GM19463 (cell line): ENCODE measurements around the gene RHBDL1.

Experiments used
- ATAC-seq: cut with Tn5 transposase; IDR thresholded peaks from one replicate; pipeline ENCODE4 v1.9.1; 2021; ENCODE audit warnings: mild to moderate bottlenecking, moderate library complexity; ENCODE audit not compliant: unreplicated experiment

Gene RHBDL1

DNA sequence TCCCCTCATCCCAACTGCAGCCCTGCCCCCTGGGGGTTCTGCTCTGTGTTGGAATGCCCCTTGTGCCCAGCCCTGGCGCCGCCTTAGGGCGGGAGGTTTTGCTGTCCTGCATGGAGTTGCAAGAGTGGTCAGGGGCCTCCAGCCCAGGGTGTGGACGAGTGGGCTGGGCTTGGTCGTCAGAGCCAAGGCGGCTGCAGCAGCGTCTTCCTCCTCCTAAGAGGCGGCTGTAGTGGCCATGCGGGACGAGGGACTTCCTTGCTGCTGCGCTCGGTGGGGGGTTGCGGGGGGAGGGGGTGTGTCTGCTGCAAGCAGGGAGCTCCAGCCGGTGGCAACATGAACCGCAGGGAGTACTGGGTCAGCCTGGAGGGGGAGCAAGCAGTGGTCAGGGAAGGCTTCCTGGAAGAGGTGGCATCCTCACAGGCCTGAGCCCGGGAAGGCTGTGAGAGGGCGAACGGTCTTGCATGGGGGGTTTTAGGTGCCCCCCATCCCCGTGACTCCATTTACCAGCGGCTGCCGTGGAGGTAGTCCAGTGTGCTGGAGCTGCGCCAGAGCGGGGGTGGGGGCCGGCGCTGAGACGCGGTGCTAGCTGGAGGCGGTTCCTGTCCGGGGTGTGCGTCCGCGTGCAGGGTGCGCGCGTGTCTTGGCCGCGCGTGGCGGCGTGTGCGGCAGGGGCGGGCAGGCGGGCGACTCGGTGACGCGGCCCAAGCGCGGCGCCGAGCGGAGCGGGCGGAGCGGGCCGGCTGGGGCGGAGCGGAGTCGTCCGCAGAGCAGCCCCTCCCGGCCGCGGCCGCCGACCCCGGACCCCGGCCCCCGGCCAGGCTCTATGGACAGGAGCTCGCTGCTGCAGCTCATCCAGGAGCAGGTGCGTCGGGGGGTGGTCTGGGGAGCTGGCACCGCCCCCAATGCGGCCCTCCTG lies at the start of gene RHBDL1:
Gene RHBDL1, plus strand, starts transcription at position 704 of the 916 bp plus-strand sequence. Its CDS starts 120 bp downstream, at position 824.
- ATAC-seq, result no peak

DNA sequence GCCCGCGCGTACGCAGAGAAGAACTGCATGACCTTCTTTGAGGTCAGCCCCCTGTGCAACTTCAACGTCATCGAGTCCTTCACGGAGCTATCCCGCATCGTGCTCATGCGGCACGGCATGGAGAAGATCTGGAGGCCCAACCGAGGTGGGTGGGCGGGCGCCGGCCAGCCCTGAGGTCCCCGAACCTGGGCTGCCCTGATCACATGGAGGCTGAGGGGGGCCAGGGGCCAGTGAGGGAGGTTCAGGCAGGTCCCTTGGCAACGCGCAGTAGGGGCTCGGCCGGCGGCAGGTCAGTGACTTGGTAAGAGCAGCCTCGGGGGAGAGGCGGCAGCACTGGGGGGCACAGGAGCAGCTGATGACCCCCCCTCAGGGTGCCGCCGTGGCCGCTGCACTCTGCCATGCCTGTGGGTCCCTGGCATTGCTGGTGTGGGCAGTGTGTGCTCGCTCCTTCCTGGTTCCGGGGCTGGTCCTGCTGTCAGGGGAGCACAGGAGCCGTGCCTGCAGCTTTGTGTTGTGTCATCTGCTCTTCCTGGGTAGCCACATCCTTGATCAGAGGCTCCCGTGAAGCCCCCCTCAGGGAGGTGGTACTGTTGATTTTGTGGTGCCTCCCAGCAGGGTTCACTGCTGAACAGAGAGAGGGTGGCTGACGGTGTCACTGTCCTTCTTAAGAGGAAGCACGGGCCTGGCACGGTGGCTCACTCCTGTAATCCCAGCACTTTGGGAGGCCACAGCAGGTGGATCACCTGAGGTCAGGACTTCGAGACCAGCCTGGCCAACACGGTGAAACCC lies 49.3 kb upstream of the RHBDL1 start:
- no peak for ATAC-seq

DNA sequence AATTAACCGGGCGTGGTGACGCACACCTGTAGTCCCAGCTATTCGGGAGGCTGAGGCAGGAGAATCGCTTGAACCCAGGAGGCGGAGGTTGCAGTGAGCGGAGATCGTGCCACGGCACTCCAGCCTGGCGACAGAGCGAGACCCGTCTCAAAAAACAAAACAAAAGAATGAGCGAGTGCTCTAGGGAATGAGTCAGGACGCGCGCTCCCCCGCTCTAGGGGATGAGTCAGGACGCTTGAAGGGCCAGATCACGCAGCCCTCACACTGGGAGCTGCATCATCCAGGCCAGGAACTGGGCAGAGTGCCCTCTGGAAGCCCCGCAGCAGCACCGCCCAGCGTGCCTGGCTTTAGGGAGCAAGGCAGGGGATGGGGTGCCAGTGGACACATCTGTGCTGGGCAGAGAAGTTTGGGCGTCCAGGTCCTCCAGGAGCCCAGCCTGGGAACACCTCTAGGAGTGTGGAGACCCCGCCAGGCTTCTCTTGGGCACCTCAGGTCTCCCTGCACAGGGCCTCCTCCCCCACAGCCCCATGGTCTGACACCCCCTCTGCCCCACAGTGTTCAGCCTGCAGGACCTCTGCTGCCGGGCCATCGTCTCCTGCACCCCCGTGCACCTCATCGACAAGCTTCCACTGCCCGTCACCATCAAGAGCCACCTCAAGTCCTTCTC lies 48.6 kb upstream of the RHBDL1 start:
- no peak for ATAC-seq

DNA sequence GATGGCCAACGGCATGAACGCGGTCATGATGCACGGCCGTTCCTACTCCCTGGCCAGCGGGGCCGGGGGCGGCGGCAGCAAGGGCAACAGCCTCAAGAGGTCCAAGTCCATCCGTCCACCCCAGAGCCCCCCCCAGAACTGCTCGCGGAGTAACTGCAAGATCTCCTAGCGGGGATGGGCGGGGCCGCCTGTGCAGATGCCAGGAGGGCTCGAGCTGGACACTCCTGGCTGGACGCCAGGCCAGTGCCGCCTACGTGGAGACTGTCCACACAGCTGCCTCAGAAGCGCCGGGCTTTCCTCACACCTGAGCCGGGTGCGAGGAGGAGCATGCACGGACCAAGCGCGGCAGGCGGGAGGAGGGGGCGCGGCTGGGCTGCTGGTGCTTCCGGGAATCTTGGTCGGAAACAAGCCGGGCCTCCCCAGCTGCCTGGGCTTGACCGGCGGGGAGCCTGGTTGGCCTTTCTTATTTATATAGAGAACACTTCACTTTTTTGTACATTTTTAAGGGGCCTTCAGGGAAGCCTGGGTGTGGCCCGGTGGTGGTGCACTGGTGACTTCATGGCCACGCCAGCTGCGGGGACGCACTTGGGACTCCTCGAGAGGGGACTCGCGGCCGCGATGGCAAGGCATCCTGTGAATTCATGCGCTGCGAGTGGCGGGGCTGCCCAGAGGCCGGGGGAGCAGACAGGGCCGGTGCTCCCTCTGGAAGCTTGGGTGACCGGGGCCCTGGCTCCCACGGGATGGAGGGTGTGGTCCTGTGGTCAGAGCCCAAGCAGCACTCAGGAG lies 47.8 kb upstream of the RHBDL1 start:
- no peak for ATAC-seq

DNA sequence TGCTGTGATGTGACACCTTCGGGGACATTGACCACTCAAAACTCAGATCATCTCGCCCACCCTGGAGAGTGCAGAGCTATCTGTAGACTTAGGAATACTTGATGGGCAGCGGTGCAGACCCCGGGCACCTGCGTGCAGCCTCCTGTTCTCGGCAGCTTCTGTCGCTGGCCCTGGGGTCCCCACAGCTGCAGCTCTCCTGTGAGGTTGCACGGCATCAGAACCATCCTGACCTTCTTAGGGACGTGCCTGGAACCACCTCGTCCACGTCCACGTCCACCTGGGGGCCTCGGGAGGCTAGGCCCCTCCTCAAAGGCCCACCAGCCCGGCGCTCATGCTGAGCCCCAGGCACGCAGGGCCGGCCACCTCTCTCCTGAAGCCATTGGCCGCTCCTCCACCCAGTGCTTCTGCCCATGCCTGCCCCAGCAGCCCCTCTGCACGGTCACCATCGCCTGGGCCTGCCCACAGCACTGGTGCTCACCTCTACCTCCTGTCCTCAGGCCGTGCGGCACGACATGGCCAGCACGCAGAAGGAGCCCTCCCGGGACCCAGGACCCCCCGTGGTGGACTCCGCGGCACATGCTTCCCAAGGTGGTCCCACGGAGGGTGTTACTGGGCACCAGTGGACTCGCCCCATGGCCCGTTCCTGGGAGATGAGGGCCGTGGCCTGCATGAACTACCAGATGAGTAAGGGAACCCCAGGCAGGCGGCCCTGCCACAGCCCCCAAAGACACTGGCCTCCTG lies 47.0 kb upstream of the RHBDL1 start:
- no peak for ATAC-seq

DNA sequence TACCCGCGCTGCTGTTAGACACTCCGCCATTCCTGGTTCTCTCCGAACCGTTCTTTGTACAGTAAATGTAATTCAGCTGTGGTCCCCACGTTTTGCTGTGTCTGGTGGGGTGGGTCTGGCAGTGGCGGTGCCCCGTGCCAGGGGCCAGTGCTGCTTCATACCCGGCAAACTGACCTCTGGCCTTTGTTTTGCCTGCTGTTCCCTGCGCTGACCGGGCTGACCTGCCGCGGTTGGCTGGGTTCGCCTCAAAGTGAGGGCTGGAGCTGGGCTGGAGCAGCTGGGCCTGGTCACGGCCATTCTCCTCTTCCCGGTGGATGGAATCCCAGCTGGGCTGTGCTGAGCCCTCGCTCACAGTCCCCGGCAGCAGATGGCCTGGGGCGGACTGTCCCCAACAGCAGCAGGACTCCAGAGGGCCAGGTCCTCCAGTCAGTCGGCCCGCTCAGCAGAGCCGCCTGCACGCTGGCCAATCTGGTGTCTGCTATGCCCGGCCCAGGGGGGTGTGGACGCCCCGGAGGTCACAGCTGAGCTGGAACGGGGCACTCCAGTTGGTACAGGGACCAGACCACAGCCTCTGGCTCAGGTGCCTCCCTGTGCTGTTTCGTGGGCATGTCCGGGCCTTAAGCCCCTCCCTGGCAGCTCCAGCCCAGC lies 46.2 kb upstream of the RHBDL1 start:
- ATAC-seq, result no peak

DNA sequence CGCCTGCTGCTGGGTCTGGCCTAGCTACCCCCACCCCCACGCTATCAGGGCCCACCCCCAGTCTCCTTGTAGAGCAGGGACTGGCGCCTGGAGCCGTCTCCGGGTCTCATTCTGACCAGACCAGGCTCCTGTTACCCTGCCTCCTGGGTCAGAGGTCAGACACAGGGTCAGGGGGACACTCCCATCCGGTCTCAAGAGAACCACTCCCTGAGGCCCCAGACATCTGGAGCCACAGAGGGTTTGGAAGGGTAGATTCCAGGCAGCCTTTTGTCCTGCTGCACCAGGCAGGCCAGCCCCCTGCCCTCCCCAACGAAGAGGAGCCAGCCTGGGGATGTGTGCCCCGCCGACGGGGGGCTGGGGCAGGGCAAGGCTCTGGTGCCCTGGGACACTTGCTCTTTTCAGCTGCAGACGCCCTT lies 45.6 kb upstream of the RHBDL1 start:
- no peak for ATAC-seq

DNA sequence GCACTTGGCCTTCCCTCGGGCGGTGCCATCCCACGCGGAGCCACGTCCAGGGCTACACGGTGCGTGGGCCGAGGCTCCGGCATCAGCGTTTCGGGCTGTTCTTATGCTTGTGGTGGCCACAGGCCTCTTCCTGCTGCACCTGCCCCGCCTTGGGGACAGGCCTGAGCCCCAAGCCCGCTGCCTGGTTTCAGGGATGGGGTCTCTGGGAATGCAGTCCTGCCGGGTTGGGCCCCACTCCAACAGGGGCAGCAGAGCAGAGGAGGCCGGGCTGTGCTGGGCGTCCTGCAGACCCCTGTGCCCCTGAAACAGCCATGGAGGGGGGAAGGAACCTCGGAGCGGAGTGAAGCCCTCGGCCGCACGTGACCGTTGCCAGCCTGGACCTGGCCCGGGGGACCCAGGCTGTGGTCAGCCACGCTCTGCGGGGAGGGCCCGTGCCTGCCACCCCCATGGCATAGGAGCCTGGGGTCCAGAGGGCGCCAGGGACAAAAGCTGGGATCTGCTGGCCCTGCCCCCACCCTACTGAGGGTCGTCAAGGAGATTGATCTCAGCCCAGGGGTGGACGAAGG lies 45.1 kb upstream of the RHBDL1 start:
- ATAC-seq, result no peak

DNA sequence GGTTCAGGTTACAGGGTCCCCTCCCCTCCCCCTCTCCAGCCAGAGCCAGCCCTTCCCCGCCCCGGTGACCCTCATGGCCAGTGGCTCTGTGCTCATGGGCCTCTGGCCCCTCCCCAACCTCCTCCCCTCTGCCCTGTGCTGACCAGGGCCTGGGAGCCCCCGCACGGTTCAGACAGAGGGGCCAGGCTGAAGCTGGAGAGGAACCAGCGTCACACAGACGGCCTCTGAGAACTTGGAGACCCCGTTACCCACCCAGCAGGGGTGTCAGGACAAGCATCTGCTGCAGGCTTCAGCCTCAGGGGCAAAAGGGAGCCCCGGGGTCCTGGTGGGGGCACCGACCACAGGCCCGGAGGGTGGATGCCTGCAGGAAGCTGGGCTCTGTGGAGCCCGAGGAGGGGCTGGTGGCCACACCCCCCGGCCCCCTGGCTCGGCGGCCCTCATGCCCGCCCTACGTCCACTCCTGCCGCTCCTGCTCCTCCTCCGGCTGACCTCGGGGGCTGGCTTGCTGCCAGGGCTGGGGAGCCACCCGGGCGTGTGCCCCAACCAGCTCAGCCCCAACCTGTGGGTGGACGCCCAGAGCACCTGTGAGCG lies 44.6 kb upstream of the RHBDL1 start, which contains the start of gene WFIKKN1:
Gene WFIKKN1, plus strand, starts transcription at position 171 of the 591 bp plus-strand sequence. Its CDS starts 269 bp downstream, at position 440.
- ATAC-seq, result no peak

DNA sequence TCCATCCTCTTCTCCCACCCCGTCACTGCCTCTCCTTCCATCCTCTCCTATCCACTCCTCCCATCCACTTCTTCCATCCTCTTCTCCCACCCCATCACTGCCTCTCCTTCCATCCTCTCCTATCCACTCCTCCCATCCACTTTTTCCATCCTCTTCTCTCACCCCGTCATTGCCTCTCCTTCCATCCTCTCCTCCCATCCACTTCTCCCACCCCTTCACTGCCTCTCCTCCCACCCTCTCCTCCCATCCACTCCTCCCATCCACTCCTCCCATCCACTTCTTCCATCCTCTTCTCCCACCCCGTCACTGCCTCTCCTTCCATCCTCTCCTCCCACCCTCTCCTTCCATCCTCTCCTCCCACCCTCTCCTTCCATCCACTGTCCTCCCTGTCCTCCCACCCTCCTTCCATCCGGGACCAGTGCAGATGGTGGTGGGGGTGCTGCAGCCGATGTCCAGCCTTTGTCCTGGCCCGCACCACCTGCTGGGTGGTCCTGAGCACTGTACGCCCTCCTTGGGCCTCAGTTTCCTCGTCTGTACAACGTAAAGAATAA lies 43.6 kb upstream of the RHBDL1 start:
- no peak for ATAC-seq

DNA sequence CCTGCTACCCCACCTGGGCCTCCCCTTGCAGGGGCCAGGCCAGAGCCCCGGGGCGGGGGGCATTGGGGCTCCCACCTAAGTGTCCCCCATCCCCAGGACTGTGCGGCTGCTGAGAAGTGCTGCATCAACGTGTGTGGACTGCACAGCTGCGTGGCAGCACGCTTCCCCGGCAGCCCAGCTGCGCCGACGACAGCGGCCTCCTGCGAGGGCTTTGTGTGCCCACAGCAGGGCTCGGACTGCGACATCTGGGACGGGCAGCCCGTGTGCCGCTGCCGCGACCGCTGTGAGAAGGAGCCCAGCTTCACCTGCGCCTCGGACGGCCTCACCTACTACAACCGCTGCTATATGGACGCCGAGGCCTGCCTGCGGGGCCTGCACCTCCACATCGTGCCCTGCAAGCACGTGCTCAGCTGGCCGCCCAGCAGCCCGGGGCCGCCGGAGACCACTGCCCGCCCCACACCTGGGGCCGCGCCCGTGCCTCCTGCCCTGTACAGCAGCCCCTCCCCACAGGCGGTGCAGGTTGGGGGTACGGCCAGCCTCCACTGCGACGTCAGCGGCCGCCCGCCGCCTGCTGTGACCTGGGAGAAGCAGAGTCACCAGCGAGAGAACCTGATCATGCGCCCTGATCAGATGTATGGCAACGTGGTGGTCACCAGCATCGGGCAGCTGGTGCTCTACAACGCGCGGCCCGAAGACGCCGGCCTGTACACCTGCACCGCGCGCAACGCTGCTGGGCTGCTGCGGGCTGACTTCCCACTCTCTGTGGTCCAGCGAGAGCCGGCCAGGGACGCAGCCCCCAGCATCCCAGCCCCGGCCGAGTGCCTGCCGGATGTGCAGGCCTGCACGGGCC lies 42.8 kb upstream of the RHBDL1 start:
- ATAC-seq, result no peak

DNA sequence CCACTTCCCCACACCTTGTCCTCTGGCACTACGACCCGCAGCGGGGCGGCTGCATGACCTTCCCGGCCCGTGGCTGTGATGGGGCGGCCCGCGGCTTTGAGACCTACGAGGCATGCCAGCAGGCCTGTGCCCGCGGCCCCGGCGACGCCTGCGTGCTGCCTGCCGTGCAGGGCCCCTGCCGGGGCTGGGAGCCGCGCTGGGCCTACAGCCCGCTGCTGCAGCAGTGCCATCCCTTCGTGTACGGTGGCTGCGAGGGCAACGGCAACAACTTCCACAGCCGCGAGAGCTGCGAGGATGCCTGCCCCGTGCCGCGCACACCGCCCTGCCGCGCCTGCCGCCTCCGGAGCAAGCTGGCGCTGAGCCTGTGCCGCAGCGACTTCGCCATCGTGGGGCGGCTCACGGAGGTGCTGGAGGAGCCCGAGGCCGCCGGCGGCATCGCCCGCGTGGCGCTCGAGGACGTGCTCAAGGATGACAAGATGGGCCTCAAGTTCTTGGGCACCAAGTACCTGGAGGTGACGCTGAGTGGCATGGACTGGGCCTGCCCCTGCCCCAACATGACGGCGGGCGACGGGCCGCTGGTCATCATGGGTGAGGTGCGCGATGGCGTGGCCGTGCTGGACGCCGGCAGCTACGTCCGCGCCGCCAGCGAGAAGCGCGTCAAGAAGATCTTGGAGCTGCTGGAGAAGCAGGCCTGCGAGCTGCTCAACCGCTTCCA lies 42.0 kb upstream of the RHBDL1 start:
- no peak for ATAC-seq

DNA sequence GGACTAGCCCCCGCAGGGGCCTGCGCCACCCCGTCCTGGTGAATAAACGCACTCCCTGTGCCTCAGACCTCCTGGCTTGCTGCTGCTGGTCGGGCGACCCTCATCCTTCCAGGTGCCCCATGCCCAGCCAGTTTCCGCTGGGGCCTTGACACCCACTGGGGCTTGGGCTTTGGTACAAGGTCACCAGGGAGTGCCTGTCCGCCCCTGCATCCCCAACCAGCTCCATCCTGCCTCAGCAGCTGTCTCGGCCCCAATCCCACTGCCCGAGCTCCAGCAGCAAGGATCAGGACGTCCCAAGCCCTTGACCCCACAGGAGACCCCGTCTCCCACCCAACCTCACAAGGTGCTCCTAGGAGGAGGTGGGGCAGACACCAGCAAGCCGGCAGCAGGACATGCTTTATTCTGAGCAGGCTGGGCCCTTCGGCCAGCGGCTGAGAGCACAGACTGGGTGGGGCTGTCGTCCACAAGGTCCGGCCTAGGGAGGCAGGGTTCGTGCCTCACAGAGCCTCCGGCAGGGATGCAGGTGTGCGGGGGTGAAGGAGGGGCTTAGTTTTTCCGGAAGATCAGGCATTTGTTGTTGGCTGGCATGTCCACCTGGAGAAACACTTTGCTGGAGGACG lies 41.3 kb upstream of the RHBDL1 start:
- no peak for ATAC-seq

DNA sequence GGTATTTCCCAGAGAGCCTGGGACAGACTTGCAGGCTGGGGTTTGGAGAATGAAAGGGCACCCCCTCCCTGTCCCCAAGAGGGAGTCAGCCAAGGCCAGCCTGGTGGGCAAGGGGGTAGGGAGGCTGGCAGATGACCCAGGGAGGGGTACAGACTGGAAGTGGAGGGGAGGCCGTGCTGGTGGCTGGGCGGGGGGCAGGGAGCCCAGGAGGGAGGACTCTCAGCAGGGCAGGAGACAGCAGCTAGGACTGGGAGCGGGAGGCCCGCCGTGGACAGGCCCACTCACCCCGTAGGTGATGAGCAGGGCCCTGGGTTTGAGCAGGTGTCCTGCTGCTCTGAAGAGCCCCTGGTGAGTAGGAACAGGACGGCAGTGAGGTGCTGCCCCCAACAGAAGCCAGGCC lies 40.5 kb upstream of the RHBDL1 start:
- ATAC-seq, result no peak

DNA sequence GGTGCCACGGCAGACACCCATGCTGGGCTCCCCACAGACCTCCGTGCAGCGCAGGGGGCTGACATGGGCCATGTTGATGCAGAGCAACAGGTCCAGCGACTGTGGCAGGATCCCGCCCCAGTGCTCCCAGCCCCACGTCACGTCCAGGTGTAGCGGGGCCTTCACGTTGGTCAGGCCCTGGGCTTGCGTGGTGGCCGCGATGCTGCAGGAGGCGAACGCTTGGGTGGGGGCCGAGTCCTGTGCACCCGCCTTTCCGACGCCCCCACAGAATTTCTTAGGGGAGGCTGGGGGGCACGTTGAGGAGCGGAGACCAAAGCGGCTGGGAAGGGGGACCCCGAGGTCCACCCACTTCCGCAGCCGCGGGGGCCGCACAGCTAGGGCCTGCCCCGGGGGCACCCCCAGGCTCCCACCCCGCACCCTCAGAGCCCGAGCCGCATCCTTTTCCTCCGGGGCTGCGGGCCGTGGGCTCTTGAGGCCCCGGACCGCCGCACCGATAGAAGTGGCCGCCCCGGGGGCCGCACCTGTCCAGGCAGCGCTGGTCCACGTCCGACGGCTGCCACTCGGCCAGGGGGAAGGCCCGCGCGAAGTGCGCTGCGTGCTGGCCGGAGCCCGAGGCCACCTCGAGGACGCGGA lies 39.8 kb upstream of the RHBDL1 start:
- peak; percentile 12 for ATAC-seq
